Measurements from ENCODE around the gene MAB21L2. TPM values are rescaled to one million over a fixed set of nuclear protein-coding genes. Genes with fewer than 3 reads are reported as not detected.
"Not testable (repeated sequence)": the region's sequence is repeated elsewhere in the genome, so short reads cannot be mapped to it uniquely, and the experiment has no call there.

The MAB21L2 gene
- total RNA-seq, result not detected
- polyA plus RNA-seq, result under 1 TPM in 1 of 2 donors, not detected in 1; 0.10 TPM
- long read RNA-seq, donor 1, result 0 reads
- long read RNA-seq, donor 2, partial matches to known transcripts, result 0 of 1 reads
- long read RNA-seq, donor 2, other reads (novel, unspliced or antisense), result 0 of 1 reads
- long read RNA-seq, donor 3, result 0 reads

GRCh38 chr4:150582146-150582872 is at the start of gene MAB21L2:
Gene MAB21L2 (plus strand): TSS chr4:150582151. CDS start chr4:150583030, 879 bp downstream.
- no peaks in the 10 kb centered on the region for H3K9me3 ChIP-seq
- peaks cover 3% of the 10 kb centered on the region for H3K4me1 ChIP-seq (ENCODE audit: insufficient read depth)
- H3K4me3 ChIP-seq, result peak within 1 kb of the TSS; percentile 27
- intact Hi-C loops (cut with DNase I), result no loop called here
- DNase-seq, result no peak
- H3K27ac ChIP-seq, result no peak within 1 kb of the TSS
- no peaks in the 10 kb centered on the region for H3K36me3 ChIP-seq
- WGBS, 3 donors, result 86 to 93% (median 93%) methylated on average over 27 of the region's 27 CpGs
- TF ChIP-seq POLR2A (IDR thresholded peaks at IDR 0.05), result no peak
- TF ChIP-seq EP300 (IDR thresholded peaks at IDR 0.05), result no peak
- TF ChIP-seq CTCF (IDR thresholded peaks at IDR 0.05), result no peak
- no peaks in the 10 kb centered on the region for H3K27me3 ChIP-seq

- Histone ChIP-seq H3K27ac (no peak overlapping the region), H3K27me3 (no peaks in the 10 kb centered on the region), H3K4me3 (no peak overlapping the region), H3K9me3 (no peaks in the 10 kb centered on the region), H3K36me3 (no peaks in the 10 kb centered on the region), H3K4me1 (ENCODE audit: insufficient read depth) (no peaks in the 10 kb centered on the region)
- WGBS, 3 donors, result 89 to 98% (median 91%) methylated on average over 3 of the region's 3 CpGs
- no peak for TF ChIP-seq CTCF (IDR thresholded peaks at IDR 0.05)
- no peak for TF ChIP-seq EP300 (IDR thresholded peaks at IDR 0.05)
- no peak for TF ChIP-seq POLR2A (IDR thresholded peaks at IDR 0.05)
- intact Hi-C loops (cut with DNase I), result no loop called here
- no peak for DNase-seq
Observed at GRCh38 chr4:150533673-150534072, 48.3 kb upstream of the MAB21L2 start.

DNA sequence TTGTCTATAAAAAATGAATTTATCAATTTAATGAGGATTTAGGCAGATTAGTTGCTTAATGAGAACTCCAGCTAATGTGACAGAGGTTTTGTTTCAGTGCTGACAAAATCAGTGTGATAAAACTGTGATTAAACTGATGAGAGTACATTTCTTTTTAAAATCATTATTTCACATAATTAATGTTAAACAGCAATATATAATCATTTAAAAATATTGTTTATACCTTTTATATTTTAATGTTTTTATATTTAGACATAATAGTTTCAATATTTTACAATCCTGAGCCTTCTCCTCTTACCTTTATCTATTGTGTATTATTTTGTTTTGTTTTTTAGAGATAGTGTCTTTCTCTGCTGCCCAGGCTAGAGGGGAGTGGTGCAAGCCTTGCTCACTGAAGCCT is 47.1 kb upstream of the MAB21L2 start:
- no peaks in the 10 kb centered on the region for H3K9me3 ChIP-seq
- no peaks in the 10 kb centered on the region for H3K36me3 ChIP-seq
- intact Hi-C loops (cut with DNase I), result no loop called here
- no peaks in the 10 kb centered on the region for H3K27me3 ChIP-seq
- no peak overlapping the region for H3K27ac ChIP-seq
- no peak for DNase-seq
- no peaks in the 10 kb centered on the region for H3K4me1 ChIP-seq (ENCODE audit: insufficient read depth)
- TF ChIP-seq EP300 (IDR thresholded peaks at IDR 0.05), result no peak
- no peak for TF ChIP-seq POLR2A (IDR thresholded peaks at IDR 0.05)
- TF ChIP-seq CTCF (IDR thresholded peaks at IDR 0.05), result no peak
- no peak overlapping the region for H3K4me3 ChIP-seq

GRCh38 chr4:150537911-150538310 is 44.0 kb upstream of the MAB21L2 start:
- whole genome bisulfite sequencing, 3 donors, result 96 to 98% (median 98%) methylated on average over 3 of the region's 3 CpGs
- H3K27ac ChIP-seq; H3K27me3 ChIP-seq; DNase-seq; H3K36me3 ChIP-seq; H3K4me1 ChIP-seq (ENCODE audit: insufficient read depth); H3K4me3 ChIP-seq; intact Hi-C loops (cut with DNase I); H3K9me3 ChIP-seq: not testable (repeated sequence)

- Histone ChIP-seq H3K4me3 (no peak overlapping the region), H3K27ac (no peak overlapping the region), H3K9me3 (no peaks in the 10 kb centered on the region), H3K27me3 (no peaks in the 10 kb centered on the region), H3K4me1 (ENCODE audit: insufficient read depth) (no peaks in the 10 kb centered on the region), H3K36me3 (no peaks in the 10 kb centered on the region)
- TF ChIP-seq POLR2A (IDR thresholded peaks at IDR 0.05) (no peak), EP300 (IDR thresholded peaks at IDR 0.05) (no peak), CTCF (IDR thresholded peaks at IDR 0.05) (no peak)
- no peak for DNase-seq
- intact Hi-C loops (cut with DNase I), result no loop called here
Observed at GRCh38 chr4:150540536-150540935, 41.4 kb upstream of the MAB21L2 start.
